Activated CD8-positive, alpha-beta memory T cell treated with anti-CD3 and anti-CD28 coated beads for 48 hours (primary cell): ENCODE results near the gene TTLL10.

Experiments
- DNase-seq, 3 experiments: peaks; one replicate each; pipeline ENCODE4 v3.0.0-alpha.2; 2020; ENCODE audit warnings: low read depth in 2 of 3, low spot score in 2 of 3

Gene TTLL10

GRCh38 chr1:1232208-1232795, 58.6 kb downstream of the TTLL10 start, which contains the start of gene B3GALT6:
Gene B3GALT6 (plus strand): TSS chr1:1232237. CDS start chr1:1232279, 42 bp downstream.
- no peak for DNase-seq

- no peak for DNase-seq
Observed at GRCh38 chr1:1232796-1233566, 59.3 kb downstream of the TTLL10 start.

DNA sequence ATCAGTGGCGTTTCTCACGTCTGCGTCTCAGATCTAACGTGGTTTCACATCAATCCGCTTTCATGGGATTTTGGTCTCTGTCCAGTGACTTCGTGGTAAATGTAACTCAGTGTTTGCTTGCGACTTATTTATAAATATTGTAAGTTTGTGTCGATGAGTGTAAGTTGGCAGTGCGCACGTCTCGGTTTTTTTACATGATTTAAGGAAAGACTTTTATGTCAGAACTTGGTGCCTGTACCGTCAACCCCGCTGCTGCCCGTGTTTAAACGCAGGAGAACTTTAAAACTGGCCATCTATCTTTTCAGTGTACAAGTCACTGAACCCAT, 59.9 kb downstream of the TTLL10 start:
- DNase-seq, result no peak

GRCh38 chr1:1234180-1234808, 60.6 kb downstream of the TTLL10 start:
- no peak for DNase-seq

DNA sequence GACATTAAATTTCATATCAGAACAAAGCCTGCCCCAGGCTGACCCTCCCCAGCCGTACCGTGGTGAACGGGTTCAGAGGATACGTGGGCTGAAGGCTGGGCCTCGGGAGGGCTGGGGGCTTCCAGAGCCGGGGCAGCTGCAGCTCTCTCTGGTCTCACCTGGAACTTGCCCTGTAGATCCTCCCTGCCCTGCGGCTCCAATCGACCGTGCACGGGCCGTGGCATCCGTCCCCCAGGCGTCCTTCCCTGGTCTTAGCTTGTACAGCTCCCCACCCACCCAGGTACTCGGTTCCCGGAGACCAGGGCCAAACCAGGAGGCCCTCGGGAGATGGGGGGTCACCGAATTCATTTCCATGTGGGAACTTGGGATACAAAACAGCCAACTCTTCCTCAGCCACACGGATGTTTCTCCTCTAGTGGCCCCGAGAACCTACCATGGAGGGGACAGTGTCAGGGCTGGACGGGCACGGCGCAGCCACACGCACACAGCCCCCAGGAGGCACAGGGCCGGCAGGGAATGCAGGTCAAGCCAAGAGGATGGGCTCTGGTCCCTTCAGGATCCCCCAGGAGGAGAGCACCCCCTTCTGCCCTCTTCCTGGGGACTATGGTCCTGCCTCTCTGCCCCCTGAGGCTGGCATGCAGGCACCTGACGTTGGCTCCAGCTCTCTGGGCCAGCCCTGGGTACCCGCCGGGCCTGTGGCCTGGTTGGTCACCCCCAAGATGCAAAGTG, 61.5 kb downstream of the TTLL10 start:
- no peak for DNase-seq

GRCh38 chr1:1236176-1236763, 62.6 kb downstream of the TTLL10 start:
- no peak for DNase-seq

DNA sequence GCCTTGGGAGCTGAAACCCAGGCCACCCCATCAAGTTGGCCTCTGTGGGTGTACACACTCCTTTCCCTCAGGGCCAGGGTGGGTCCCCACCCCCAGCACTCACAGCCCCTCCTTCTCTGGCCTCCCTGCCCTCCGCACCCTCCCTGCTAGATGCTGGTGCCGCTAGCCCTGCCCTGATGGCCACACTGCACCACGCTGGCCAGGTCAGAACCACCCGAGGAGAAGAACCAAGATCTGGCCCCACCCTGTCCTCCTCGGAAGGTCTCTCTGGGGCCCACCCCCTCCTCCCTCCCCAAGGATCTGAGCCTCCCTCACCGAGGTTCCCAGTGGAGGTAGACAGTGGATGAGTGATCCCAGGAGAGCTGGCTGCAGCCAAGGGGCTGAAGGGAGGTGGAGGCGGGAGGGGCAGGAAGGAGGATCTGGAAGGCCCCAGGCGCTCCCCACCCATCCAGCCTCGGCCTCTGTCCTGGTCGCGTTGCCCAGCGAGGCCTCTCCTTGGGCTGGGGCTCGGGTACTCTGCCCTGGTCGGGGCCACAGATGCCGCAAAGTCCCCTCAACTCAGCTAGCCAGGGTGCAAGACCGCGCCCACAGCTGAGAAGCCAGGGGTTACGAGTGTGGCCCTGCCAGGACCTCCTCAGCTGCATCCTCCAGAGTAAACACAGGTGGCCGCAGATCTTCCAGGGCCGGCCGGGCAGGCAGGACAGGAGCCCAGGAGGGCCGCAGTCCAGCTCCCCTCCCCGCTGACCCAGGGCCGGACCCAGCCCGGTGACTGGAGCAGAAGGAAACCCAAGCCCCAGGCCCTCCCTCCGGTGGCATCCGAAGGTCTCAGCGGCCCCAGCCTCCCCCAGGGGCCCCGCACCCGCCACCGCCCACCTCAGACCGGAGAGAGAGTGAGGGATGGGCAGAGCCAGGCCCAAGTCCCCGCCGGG, 63.5 kb downstream of the TTLL10 start:
- no peak for DNase-seq

DNA sequence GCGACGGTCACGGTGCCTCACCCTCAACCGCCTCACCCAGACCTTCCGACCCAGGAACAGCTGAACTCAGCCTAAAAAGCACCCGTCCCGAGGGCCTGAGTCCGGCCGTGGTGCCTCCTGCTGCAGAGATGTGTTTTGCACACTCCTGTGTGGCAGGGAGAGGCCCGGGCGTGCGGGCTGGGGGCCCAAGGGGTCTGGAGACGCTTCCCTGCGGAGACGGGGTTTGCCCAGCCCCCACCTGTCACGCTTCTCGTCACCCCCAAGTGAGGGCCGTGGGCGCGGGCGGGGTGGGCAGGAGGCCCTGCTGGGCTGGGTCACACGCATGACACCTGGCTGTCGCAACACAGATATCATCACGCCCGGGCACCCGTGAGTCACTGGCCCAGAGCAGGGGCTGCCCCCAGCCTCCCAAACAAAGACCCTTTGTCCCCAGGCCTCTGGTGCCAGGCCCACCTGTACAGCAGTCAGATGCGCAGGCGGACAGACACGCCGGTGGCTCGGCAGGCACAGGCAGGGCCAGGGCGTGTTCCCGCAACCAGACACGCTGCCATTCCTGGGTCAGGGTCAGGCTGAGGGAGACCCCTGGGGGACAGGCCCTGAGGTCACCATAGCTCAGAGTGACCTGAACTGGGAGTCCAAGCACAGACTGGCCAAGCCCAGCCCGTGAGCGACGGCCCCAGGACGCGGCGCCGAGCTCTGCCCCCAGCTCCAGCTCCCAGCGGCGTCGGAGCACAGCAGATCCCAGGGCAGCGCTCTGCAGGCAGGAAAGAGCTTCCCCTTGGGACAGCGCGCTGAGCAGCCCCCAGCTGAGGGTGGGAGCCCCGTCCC, 64.4 kb downstream of the TTLL10 start:
- DNase-seq, result no peak

- no peak for DNase-seq
Observed at GRCh38 chr1:1238702-1239178, 65.1 kb downstream of the TTLL10 start.

- no peak for DNase-seq
Observed at GRCh38 chr1:1239227-1239613, 65.5 kb downstream of the TTLL10 start.

DNA sequence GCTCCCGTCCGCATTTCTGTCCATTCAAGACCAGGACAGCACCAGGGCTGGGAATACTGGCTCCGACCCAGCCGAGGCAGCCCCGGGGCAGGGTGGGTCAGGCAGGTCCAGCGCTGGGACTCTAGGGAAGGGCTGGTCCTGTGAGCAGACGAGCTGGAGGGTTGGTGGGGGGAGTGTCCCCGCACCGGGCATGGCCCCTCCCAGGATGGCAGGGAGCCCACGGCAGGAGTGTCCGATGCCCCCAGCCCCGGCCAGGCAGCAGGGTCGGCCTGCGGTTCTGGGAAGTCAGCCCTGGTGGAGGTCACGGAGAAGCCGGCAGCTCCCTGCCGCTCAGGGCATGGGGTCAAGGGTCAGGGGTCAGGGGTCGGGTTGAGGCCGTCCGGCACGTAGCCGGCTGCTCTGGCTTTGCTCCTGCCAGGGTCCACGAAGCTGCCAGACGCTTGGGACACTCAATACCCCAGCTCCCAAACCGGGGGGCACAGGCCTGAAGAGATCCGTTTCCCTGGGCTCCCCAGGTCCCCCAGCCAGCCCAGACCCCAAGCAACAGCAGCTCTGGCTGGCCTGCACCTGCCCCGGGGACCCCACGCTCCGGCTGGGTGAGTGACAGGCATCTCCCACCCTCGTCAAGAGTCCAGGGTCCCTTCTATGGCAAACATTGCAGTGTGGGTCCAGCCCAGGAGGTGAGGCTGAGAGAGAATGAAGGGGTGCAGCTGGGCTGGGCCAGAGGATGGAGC, 66.1 kb downstream of the TTLL10 start:
- DNase-seq, result no peak

DNA sequence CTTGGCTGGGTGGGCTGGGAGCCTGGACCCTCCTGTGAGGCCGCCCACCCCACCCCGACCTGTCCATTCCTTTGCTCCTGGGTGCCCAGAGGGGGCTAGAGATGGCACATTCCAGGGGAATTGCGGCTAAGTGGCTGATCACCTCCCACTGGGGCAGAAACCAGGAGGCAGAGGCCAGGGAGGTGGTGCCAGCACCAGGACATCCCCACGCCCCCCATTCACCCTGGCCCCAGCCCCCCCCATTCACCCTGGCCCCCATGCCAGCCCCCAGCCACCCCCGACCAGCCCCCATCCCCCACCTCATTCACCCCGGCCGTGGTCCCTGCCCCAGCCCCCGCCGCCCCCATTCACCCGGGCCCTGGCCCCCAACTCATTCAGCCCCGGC, 66.7 kb downstream of the TTLL10 start:
- DNase-seq, result no peak

GRCh38 chr1:1240822-1241587, 67.3 kb downstream of the TTLL10 start:
- no peak for DNase-seq

- no peak for DNase-seq
Observed at GRCh38 chr1:1241588-1242219, 68.0 kb downstream of the TTLL10 start.

DNA sequence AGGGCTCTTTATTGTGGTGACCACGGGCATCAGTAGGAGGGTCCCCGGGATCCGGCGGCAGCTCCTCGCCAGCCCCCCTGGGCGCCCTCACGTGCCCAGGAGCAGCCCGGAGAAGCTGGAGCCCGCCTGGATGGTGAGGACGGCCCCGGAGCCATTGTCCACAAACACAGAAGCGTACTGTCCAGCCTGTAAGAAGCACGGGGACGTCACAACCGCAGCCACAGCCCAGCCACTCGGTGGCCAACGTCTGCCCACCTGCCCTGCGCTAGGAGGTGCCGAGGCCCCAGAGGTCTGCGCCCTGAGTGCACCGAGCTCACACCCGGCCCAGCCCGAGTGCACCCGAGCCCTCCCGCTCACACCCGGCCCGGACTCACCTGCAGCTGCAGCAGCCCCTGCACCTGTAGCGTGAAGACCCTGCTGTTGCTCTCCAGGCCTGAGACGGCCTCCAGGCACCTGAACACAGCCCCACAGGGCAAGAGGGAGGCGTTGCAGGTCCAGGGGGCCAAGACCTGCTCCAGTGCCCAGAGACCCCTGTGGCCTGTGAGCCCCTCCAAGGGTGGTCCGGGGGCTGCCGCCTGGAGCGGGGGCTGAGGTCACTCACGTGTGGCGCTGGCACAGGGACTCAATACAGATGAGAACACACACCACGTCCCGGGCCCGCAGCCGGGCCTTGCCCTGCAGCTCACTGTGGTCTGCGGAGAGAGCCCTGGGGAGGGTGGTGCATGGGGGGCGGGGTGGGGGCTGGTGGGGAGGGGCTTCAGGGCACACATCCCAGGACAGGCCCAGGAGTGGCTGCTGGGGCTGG, 69.0 kb downstream of the TTLL10 start:
- no peak for DNase-seq

GRCh38 chr1:1243266-1243660, 69.6 kb downstream of the TTLL10 start:
- no peak for DNase-seq

- no peak for DNase-seq
Observed at GRCh38 chr1:1243807-1244191, 70.1 kb downstream of the TTLL10 start.
